ENCODE data around the gene SKAP2. TPM values are rescaled to one million over a fixed set of nuclear protein-coding genes. Genes with fewer than 3 reads are reported as not detected.

SKAP2 gene
- total and polyA plus RNA-seq, 2 of the 4 experiments (the other 2 are of a cell fraction): 5.7 to 7.4 TPM

DNA sequence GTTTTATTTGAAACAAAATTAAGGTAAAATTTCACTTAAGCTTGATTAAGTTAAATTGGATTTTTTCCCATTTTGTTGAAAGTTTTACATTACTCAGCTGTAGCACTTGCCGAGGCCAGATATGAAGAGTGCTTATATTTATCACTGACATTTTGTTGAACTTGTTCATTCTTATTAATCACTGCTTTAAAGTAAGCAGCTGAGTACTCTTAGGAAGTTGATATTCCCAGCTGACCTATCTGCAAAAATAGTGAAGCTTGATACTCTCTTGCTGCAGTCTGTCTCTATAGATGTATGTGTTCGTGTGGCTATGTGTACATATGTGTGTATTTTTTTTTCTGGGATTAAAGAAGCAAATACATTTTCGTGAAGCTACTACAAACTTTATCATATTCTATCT lies 150.0 kb downstream of the SKAP2 start:
- H2BK5ac ChIP-seq (ENCODE audit: low read depth, low read length, poor library complexity, severe bottlenecking): no peak overlapping the region
- H3K27ac ChIP-seq (ENCODE audit: insufficient read depth, low read length): no peak overlapping the region
- no peak overlapping the region for H3K56ac ChIP-seq (ENCODE audit: extremely low read depth, insufficient read depth, low read length)
- H3K4me2 ChIP-seq (ENCODE audit: low read depth, low read length): peak overlapping the region; percentile 49; the same call in 1 of the 2 replicates
- H3K27me3 ChIP-seq (ENCODE audit: control insufficient read depth, insufficient read depth, low read length): no peaks in the 10 kb centered on the region
- H4K91ac ChIP-seq (ENCODE audit: insufficient read depth, low read depth, low read length): no peak overlapping the region
- H4K8ac ChIP-seq (ENCODE audit: low read depth in 2 of 2, low read length in 2 of 2): no peak overlapping the region
- intact Hi-C loops (cut with micrococcal nuclease) (no loop called here), in situ Hi-C loops (cut with MboI; ENCODE audit: low sequenced_read_pairs) (no loop called here), dilution Hi-C loops (cut with HindIII; ENCODE audit: low sequenced_read_pairs, unreplicated experiment) (no loop called here)
- no peaks in the 10 kb centered on the region for H3K9me3 ChIP-seq (ENCODE audit: control insufficient read depth, insufficient read depth, low read length)
- H2BK15ac ChIP-seq (ENCODE audit: low read depth, low read length): no peak overlapping the region
- DNase-seq (peak; percentile 43), ATAC-seq (ENCODE audit: low read depth) (peak; percentile 83)
- H3K9me1 ChIP-seq (ENCODE audit: insufficient read depth, low read length): no peaks in the 10 kb centered on the region
- H3K23ac ChIP-seq (ENCODE audit: low read depth, low read length): no peak overlapping the region
- 0 out of 2 replicates have a peak, but pooled peaks cover 2% of the 10 kb centered on the region for H3K36me3 ChIP-seq (ENCODE audit: control insufficient read depth, insufficient read depth, low read length)
- no peaks in the 10 kb centered on the region for H4K20me1 ChIP-seq (ENCODE audit: insufficient read depth, low read length)
- peaks cover 2% of the 10 kb centered on the region; the same call in 1 of the 2 replicates for H3K4me1 ChIP-seq (ENCODE audit: control insufficient read depth, insufficient read depth, low read length)
- no peak overlapping the region for H2AK5ac ChIP-seq (ENCODE audit: low read depth, low read length)
- H3K14ac ChIP-seq (replicated peaks; ENCODE audit: low read depth, low read length): no peak overlapping the region
- WGBS, 2 experiments (ENCODE audit: extremely low coverage in 2 of 2, insufficient read length in 1 of 2): no CpG with 5 or more reads among the region's 3 CpGs
- BruUV-seq (replicated peaks): no TSS peak
- H3K4ac ChIP-seq (ENCODE audit: low read depth, low read length): no peak overlapping the region
- H2AK9ac ChIP-seq (replicated peaks; ENCODE audit: low read depth, low read length, poor library complexity): no peak overlapping the region
- no peak overlapping the region for H4K5ac ChIP-seq (ENCODE audit: low read depth, low read length)
- H2AFZ ChIP-seq (replicated peaks; ENCODE audit: low read length, poor library complexity): no peak overlapping the region
- POLR2A ChIA-PET (ENCODE audit: unreplicated experiment): no interaction called here
- CTCF ChIA-PET: interaction anchor here (0.9 kb wide), 1 partner anchor 27 kb away, joined by 3 read pairs; no protein-coding TSS in a partner anchor
- H3K9ac ChIP-seq (ENCODE audit: low read depth, low read length): no peak overlapping the region
- H2BK20ac ChIP-seq (ENCODE audit: low read depth, low read length): no peak overlapping the region
- no peak overlapping the region for H2BK120ac ChIP-seq (ENCODE audit: low read depth, low read length)
- no peaks in the 10 kb centered on the region for H3K79me1 ChIP-seq (ENCODE audit: low read depth in 1 of 2, low read length in 2 of 2)
- H3K4me3 ChIP-seq (ENCODE audit: insufficient read depth, low read depth, low read length): no peak overlapping the region
- TF ChIP-seq MXI1 (IDR thresholded peaks at IDR 0.05; ENCODE audit: borderline replicate concordance, low read depth, low read length): no peak
- no peak for TF ChIP-seq BHLHE40 (IDR thresholded peaks at IDR 0.05; ENCODE audit: low read depth, low read length)
- TF ChIP-seq RAD21 (IDR thresholded peaks at IDR 0.05; ENCODE audit: low read length): no peak
- no peak for TF ChIP-seq CHD1 (IDR thresholded peaks at IDR 0.05; ENCODE audit: low read depth, low read length)
- TF ChIP-seq SMC3 (IDR thresholded peaks at IDR 0.05; ENCODE audit: low read depth, low read length): no peak
- TF ChIP-seq, protein P1, sequence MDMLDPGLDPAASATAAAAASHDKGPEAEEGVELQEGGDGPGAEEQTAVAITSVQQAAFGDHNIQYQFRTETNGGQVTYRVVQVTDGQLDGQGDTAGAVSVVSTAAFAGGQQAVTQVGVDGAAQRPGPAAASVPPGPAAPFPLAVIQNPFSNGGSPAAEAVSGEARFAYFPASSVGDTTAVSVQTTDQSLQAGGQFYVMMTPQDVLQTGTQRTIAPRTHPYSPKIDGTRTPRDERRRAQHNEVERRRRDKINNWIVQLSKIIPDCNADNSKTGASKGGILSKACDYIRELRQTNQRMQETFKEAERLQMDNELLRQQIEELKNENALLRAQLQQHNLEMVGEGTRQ (IDR thresholded peaks at IDR 0.05; ENCODE audit: low read depth, low read length): no peak
- TF ChIP-seq RCOR1 (IDR thresholded peaks at IDR 0.05; ENCODE audit: insufficient replicate concordance, low read length): no peak
- TF ChIP-seq CEBPB (IDR thresholded peaks at IDR 0.05; ENCODE audit: low read depth, low read length): no peak
- no peak for TF ChIP-seq FOS (IDR thresholded peaks at IDR 0.05; ENCODE audit: low read depth, low read length)
- no peak for TF ChIP-seq MAFK (IDR thresholded peaks at IDR 0.05; ENCODE audit: low read depth, low read length)
- TF ChIP-seq, protein P2, sequence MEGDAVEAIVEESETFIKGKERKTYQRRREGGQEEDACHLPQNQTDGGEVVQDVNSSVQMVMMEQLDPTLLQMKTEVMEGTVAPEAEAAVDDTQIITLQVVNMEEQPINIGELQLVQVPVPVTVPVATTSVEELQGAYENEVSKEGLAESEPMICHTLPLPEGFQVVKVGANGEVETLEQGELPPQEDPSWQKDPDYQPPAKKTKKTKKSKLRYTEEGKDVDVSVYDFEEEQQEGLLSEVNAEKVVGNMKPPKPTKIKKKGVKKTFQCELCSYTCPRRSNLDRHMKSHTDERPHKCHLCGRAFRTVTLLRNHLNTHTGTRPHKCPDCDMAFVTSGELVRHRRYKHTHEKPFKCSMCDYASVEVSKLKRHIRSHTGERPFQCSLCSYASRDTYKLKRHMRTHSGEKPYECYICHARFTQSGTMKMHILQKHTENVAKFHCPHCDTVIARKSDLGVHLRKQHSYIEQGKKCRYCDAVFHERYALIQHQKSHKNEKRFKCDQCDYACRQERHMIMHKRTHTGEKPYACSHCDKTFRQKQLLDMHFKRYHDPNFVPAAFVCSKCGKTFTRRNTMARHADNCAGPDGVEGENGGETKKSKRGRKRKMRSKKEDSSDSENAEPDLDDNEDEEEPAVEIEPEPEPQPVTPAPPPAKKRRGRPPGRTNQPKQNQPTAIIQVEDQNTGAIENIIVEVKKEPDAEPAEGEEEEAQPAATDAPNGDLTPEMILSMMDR (conservative IDR thresholded peaks at IDR 0.05; ENCODE audit: low read depth, low read length): no peak
- no peak for TF ChIP-seq MAZ (IDR thresholded peaks at IDR 0.05; ENCODE audit: borderline replicate concordance, low read depth, low read length)
- TF ChIP-seq POLR2A (IDR thresholded peaks at IDR 0.05; ENCODE audit: low read depth, low read length): no peak
- TF ChIP-seq, protein P3, sequence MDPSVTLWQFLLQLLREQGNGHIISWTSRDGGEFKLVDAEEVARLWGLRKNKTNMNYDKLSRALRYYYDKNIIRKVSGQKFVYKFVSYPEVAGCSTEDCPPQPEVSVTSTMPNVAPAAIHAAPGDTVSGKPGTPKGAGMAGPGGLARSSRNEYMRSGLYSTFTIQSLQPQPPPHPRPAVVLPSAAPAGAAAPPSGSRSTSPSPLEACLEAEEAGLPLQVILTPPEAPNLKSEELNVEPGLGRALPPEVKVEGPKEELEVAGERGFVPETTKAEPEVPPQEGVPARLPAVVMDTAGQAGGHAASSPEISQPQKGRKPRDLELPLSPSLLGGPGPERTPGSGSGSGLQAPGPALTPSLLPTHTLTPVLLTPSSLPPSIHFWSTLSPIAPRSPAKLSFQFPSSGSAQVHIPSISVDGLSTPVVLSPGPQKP (IDR thresholded peaks at IDR 0.05; ENCODE audit: borderline replicate concordance, low read depth, low read length): no peak
- TF ChIP-seq RFX5 (IDR thresholded peaks at IDR 0.05; ENCODE audit: low read depth, low read length): no peak
- no peak for TF ChIP-seq NFE2L2 (IDR thresholded peaks at IDR 0.05; ENCODE audit: low read depth, low read length)
- no peak overlapping the region for H3K18ac ChIP-seq (ENCODE audit: low read depth, low read length)
